HepG2 (cell line): ENCODE results near the gene ACTRT2.

ENCODE experiments used
- CTCF ChIP-seq: sonication (generic); formaldehyde crosslinking; IDR thresholded peaks from 2 replicates; pipeline ENCODE4 v1.5.0; 2020; ENCODE audit warnings: mild to moderate bottlenecking, missing genetic modification reagents, moderate library complexity
- EZH2 ChIP-seq: conservative IDR thresholded peaks from 2 replicates; pipeline ENCODE4 v1.6.1; 2012; ENCODE audit warnings: mild to moderate bottlenecking, low read depth, low read length, moderate library complexity
- GABPA ChIP-seq, 2 experiments: IDR thresholded peaks; 2 replicates each; pipeline ENCODE4 v1.6.1; 2011 to 2016; ENCODE audit warnings: low read depth in 2 of 2, low read length in 1 of 2, missing biosample characterization in 1 of 2, missing genetic modification characterization in 1 of 2
- HNF1A ChIP-seq, 2 experiments: sonication (generic) in 1 of 2; formaldehyde crosslinking in 1 of 2; IDR thresholded peaks; 2 replicates each; pipeline versions ENCODE4 v1.4.0 to v1.6.1; 2016 to 2020; ENCODE audit warnings: borderline replicate concordance in 1 of 2, low read depth in 1 of 2, mild to moderate bottlenecking in 1 of 2, missing genetic modification reagents in 1 of 2
- RAD21 ChIP-seq: fragments of 450-650 bp; formaldehyde crosslinking; IDR thresholded peaks from 2 replicates; pipeline ENCODE4 v1.5.0; 2020; ENCODE audit warnings: mild to moderate bottlenecking
- SMAD3 ChIP-seq: sonication (generic); formaldehyde crosslinking; IDR thresholded peaks from 2 replicates; pipeline ENCODE4 v1.4.0; 2020; ENCODE audit warnings: missing genetic modification reagents
- SMARCC2 ChIP-seq: fragments of 450-650 bp; IDR thresholded peaks from 2 replicates; pipeline ENCODE4 v1.6.1; 2017; ENCODE audit warnings: antibody characterized with exemption, mild to moderate bottlenecking
- TBL1XR1 ChIP-seq: fragments of 150-350 bp; IDR thresholded peaks from 2 replicates; pipeline ENCODE4 v1.6.1; 2014; ENCODE audit warnings: borderline replicate concordance, low read length; ENCODE audit not compliant: partially characterized antibody
- ZNF350 ChIP-seq: sonication (generic); formaldehyde crosslinking; IDR thresholded peaks from 2 replicates; pipeline ENCODE4 v1.4.0; 2020; ENCODE audit warnings: mild to moderate bottlenecking, low read depth, missing genetic modification reagents, borderline replicate concordance
- TF ChIP-seq, protein P1 (sequence below): sonication (generic); formaldehyde crosslinking; IDR thresholded peaks from 2 replicates; pipeline ENCODE4 v1.4.0; 2020; ENCODE audit warnings: missing genetic modification reagents

DNA sequence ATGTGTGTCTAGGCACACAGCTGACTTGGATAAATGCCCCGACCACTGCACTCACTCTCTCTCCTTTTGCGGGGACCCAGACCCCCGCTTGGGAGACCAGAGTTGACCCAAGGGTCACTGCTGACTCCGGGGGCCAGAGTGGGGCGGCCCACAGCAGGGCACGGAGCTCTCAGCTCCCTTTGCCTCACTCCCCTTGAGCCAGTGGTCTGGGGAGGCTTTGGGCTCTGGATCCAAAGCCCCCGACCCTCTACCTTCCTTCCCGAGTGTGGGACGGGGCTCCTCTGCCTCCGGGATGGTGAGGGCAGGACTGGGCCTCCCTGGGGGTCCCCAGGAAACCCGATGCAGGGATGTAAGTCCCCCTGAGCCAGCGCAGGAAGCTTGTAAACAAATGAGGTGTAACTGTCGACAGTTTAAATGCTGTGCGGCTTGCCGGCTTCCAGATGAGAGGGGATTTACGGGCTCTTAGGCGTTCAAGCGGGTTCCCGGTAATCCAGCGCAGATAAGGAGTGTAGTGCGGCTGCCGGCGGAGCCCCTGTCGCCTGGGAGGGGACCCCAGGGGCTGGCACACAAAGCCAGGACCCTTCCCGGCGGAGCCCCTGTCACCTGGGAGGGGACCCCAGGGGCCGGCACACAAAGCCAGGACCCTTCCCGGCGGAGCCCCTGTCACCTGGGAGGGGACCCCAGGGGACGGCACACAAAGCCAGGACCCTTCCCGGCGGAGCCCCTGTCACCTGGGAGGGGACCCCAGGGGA, 7.4 kb downstream of the ACTRT2 start:
- TF ChIP-seq RAD21 = no peak
- no peak for TF ChIP-seq EZH2
- TF ChIP-seq TBL1XR1 = no peak
- TF ChIP-seq GABPA (IDR thresholded peaks at IDR 0.05; ENCODE audit: low read depth, low read length) = no peak
- no peak for TF ChIP-seq GABPA (CRISPR knock-in tag; IDR thresholded peaks at IDR 0.05; ENCODE audit: low read depth)
- no peak for TF ChIP-seq CTCF (CRISPR knock-in tag)
- TF ChIP-seq ZNF350 (CRISPR knock-in tag) = no peak
- TF ChIP-seq SMAD3 (CRISPR knock-in tag) = no peak
- no peak for TF ChIP-seq SMARCC2
- TF ChIP-seq HNF1A (IDR thresholded peaks at IDR 0.05; ENCODE audit: low read depth) = no peak
- no peak for TF ChIP-seq HNF1A (CRISPR knock-in tag; IDR thresholded peaks at IDR 0.05; ENCODE audit: borderline replicate concordance)
- TF ChIP-seq, protein P1, sequence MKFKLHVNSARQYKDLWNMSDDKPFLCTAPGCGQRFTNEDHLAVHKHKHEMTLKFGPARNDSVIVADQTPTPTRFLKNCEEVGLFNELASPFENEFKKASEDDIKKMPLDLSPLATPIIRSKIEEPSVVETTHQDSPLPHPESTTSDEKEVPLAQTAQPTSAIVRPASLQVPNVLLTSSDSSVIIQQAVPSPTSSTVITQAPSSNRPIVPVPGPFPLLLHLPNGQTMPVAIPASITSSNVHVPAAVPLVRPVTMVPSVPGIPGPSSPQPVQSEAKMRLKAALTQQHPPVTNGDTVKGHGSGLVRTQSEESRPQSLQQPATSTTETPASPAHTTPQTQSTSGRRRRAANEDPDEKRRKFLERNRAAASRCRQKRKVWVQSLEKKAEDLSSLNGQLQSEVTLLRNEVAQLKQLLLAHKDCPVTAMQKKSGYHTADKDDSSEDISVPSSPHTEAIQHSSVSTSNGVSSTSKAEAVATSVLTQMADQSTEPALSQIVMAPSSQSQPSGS (CRISPR knock-in tag) = no peak
